ENCODE data around the gene MRNIP.
"Not testable (repeated sequence)": the region's sequence is repeated elsewhere in the genome, so short reads cannot be mapped to it uniquely, and the experiment has no call there.

MRNIP gene

GRCh38 chr5:179794575-179794974 is 64.0 kb downstream of the MRNIP start:
- in situ Hi-C loops (cut with HindIII; ENCODE audit: low sequenced_read_pairs): no loop called here

GRCh38 chr5:179794171-179794570 is 64.4 kb downstream of the MRNIP start:
- in situ Hi-C loops (cut with HindIII; ENCODE audit: low sequenced_read_pairs): no loop called here

DNA sequence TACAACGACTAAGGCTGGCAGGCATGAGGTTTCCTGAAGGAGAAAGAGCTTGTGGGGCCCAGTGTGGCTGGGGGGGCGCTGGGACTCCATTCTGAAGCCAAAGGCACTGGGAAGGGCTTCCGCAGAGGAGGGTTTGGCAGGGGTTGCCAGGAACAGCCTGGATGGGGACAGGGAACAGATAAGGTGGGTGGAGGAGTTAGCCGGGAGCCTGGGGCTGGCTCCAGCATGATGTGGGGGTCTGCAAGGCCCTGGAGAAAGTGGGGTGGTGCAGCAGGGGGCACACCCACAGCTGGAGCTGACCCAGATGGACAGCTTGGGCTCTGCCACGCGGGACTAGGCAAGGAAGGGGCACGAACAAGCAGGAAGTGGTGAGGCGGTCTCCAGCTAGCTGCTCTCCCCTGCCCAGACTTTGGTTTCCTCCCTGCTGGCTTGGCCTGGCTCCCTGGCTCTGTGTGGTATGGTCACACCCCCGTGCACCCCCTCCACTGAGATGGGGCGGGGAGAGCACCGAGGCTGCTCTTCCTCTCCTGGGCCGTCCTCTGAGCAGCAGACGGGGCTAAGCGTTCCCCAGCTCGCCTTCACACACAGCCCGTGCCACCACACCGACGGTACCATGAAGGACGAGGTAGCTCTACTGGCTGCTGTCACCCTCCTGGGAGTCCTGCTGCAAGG is 65.0 kb downstream of the MRNIP start, which contains the start of gene LTC4S:
LTC4S (plus strand) TSS at position 519 of the 672 bp plus-strand sequence; CDS start at position 614, 95 bp downstream.
- in situ Hi-C loops (cut with HindIII; ENCODE audit: low sequenced_read_pairs): no loop called here

- in situ Hi-C loops (cut with HindIII; ENCODE audit: low sequenced_read_pairs): no loop called here
Observed at GRCh38 chr5:179792612-179793467, 65.8 kb downstream of the MRNIP start.

GRCh38 chr5:179791881-179792611 is 66.6 kb downstream of the MRNIP start:
- in situ Hi-C loops (cut with HindIII; ENCODE audit: low sequenced_read_pairs): no loop called here

- in situ Hi-C loops (cut with HindIII; ENCODE audit: low sequenced_read_pairs): not testable (repeated sequence)
Observed at GRCh38 chr5:179789278-179789677, 69.3 kb downstream of the MRNIP start.

DNA sequence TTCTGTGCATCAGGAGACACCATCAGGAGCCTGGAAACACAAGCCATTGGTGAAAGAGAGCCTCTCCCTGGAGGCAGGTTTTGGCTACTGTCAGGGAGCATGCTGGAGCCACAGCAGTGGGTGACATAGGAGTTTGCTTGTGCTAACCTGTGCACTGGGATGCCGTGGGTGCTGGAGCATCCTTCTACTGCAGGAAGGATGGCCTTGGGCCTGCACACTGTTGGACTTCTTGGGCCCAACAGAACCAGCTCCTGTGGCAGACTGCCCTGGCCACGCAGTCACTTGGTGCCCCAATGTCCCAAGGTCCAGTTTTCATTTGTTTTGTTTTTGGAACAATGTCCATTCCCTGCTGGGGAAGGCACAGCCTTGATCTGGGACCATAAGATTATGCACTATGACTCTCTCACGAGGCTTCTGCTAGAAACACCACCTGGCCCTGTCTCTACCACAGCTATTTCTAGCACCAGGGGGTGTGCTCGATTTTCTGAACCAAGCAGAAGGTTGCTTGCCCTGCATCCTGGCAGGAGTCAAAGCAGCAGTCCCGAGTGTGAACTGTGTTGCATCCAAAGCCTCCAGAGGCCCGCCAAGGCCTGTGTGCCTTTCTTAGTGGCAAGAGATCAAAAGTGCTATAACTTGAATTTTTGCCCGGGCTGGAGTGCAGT is 70.3 kb downstream of the MRNIP start:
- in situ Hi-C loops (cut with HindIII; ENCODE audit: low sequenced_read_pairs): no loop called here
